HepG2 (cell line): ENCODE measurements around the gene TEX12. TPM values are rescaled to one million over a fixed set of nuclear protein-coding genes. Genes with fewer than 3 reads are reported as not detected.

ENCODE experiments used
- polyA plus RNA-seq, 8 experiments: library from polyadenylated mRNA; depleted of rRNA in 3 of 8; stranded (reverse) in 7 of 8; unstranded in 1 of 8; fragments of >200 nt; fragmentation: Illumina TruSeq in 4 of 8; extraction: Trizol in 4 of 8; gene quantifications; 2 replicates each; pipeline versions ENCODE4 v1.2.1 to v1.2.3, GENCODE V29; 2011 to 2016; ENCODE audit warnings: low read depth in 4 of 8, missing spikeins in 1 of 8, mixed read lengths in 1 of 8; ENCODE audit not compliant: insufficient read depth in 1 of 8
- small RNA-seq, 3 experiments: library from RNA; depleted of rRNA; stranded (forward); fragments of <200 nt; gene quantifications; one replicate each; pipeline ENCODE3, GENCODE V24; 2012; ENCODE audit warnings: low read depth in 2 of 3, low replicate concordance in 1 of 3; ENCODE audit not compliant: insufficient read length in 3 of 3, insufficient read depth in 2 of 3
- total RNA-seq, 5 experiments: library from RNA; depleted of rRNA; stranded (reverse); fragments of >200 nt; fragmentation: Illumina TruSeq; extraction: Trizol; gene quantifications; 2 replicates each; pipeline ENCODE4 v1.2.3, GENCODE V29; 2016; ENCODE audit warnings: low read depth in 1 of 5

TEX12 gene
- total and polyA plus RNA-seq, 2 of the 13 experiments (the other 11 are each of a cell fraction or from before 2014, with no cell fraction given): not detected

Small RNA genes lying within 50 kb of the gene (small RNA-seq; reads per million reads assigned to genes)
- 0 reads per million in 3 experiments for gene MRPS36P4

Other genes starting within 250 kb of the TEX12 start
- 7.4 and 10.5 TPM in 2 replicates for gene C11orf52, start 248.5 kb upstream of the TEX12 start, total RNA-seq (2016; rRNA removed; fragmentation: Illumina TruSeq; extraction: Trizol)
- 11.0 and 16.5 TPM in 2 replicates for gene C11orf52, start 248.5 kb upstream of the TEX12 start, polyA plus RNA-seq (2011; rRNA removed)
- gene DIXDC1, start 230.0 kb upstream of the TEX12 start, total RNA-seq (2016; rRNA removed; fragmentation: Illumina TruSeq; extraction: Trizol): 25.0 and 29.7 TPM in 2 replicates
- 7.8 and 10.4 TPM in 2 replicates for gene DIXDC1, start 230.0 kb upstream of the TEX12 start, polyA plus RNA-seq (2011; rRNA removed)
- gene DLAT, start 142.0 kb upstream of the TEX12 start, total RNA-seq (2016; rRNA removed; fragmentation: Illumina TruSeq; extraction: Trizol): 62.2 and 73.2 TPM in 2 replicates
- gene DLAT, start 142.0 kb upstream of the TEX12 start, polyA plus RNA-seq (2011; rRNA removed): 21.5 and 26.4 TPM in 2 replicates
- gene PIH1D2, start 93.4 kb upstream of the TEX12 start, total RNA-seq (2016; rRNA removed; fragmentation: Illumina TruSeq; extraction: Trizol): 2.7 and 2.8 TPM in 2 replicates
- 0.49 and 0.61 TPM in 2 replicates for gene PIH1D2, start 93.4 kb upstream of the TEX12 start, polyA plus RNA-seq (2011; rRNA removed)
- gene NKAPD1, start 93.1 kb upstream of the TEX12 start, total RNA-seq (2016; rRNA removed; fragmentation: Illumina TruSeq; extraction: Trizol): 22.5 and 31.8 TPM in 2 replicates
- 8.3 and 11.2 TPM in 2 replicates for gene NKAPD1, start 93.1 kb upstream of the TEX12 start, polyA plus RNA-seq (2011; rRNA removed)
- gene TIMM8B, start 80.6 kb upstream of the TEX12 start, total RNA-seq (2016; rRNA removed; fragmentation: Illumina TruSeq; extraction: Trizol): 98.3 and 125 TPM in 2 replicates
- 84.5 and 87.5 TPM in 2 replicates for gene TIMM8B, start 80.6 kb upstream of the TEX12 start, polyA plus RNA-seq (2011; rRNA removed)
- 123 and 187 TPM in 2 replicates for gene SDHD, start 80.5 kb upstream of the TEX12 start, total RNA-seq (2016; rRNA removed; fragmentation: Illumina TruSeq; extraction: Trizol)
- gene SDHD, start 80.5 kb upstream of the TEX12 start, polyA plus RNA-seq (2011; rRNA removed): 117 and 131 TPM in 2 replicates
- gene IL18, start 3.3 kb upstream of the TEX12 start, total RNA-seq (2016; rRNA removed; fragmentation: Illumina TruSeq; extraction: Trizol): 0.89 and 1.4 TPM in 2 replicates
- 2.7 and 3.6 TPM in 2 replicates for gene IL18, start 3.3 kb upstream of the TEX12 start, polyA plus RNA-seq (2011; rRNA removed)
- gene BCO2, start 8.1 kb downstream of the TEX12 start, total RNA-seq (2016; rRNA removed; fragmentation: Illumina TruSeq; extraction: Trizol): 0.38 TPM in 1 of 2 replicates, not detected in the other
- 0.58 and 0.67 TPM in 2 replicates for gene BCO2, start 8.1 kb downstream of the TEX12 start, polyA plus RNA-seq (2011; rRNA removed)
- gene PTS, start 59.1 kb downstream of the TEX12 start, total RNA-seq (2016; rRNA removed; fragmentation: Illumina TruSeq; extraction: Trizol): 46.8 and 49.3 TPM in 2 replicates
- gene PTS, start 59.1 kb downstream of the TEX12 start, polyA plus RNA-seq (2011; rRNA removed): 26.3 and 33.6 TPM in 2 replicates
- gene PLET1, start 93.5 kb downstream of the TEX12 start, total RNA-seq (2016; rRNA removed; fragmentation: Illumina TruSeq; extraction: Trizol): not detected in 2 replicates
- gene PLET1, start 93.5 kb downstream of the TEX12 start, polyA plus RNA-seq (2011; rRNA removed): not detected in 2 replicates